ENCODE measurements around the gene FEZ2. TPM values are rescaled to one million over a fixed set of nuclear protein-coding genes. Genes with fewer than 3 reads are reported as not detected.

The FEZ2 gene
- total RNA-seq, 2 experiments from 2014 or later, result 14.5 to 15.7 TPM

- no peaks in the 10 kb centered on the region for H3K36me3 Mint-ChIP-seq (ENCODE audit: low read depth)
- H3K9me3 Mint-ChIP-seq, result no peaks in the 10 kb centered on the region
- no peak overlapping the region for H3K27ac Mint-ChIP-seq
- ChIA-PET POLR2A (no interaction called here), CTCF (no interaction called here)
- no peak overlapping the region for H3K4me3 Mint-ChIP-seq
- no peaks in the 10 kb centered on the region for H3K4me1 Mint-ChIP-seq
- no peak for DNase-seq
- no peaks in the 10 kb centered on the region for H3K27me3 Mint-ChIP-seq
These were observed 63.6 kb downstream of the FEZ2 start for GRCh38 chr2:36534275-36534799.

GRCh38 chr2:36530983-36531354 lies 67.0 kb downstream of the FEZ2 start:
- Mint-ChIP-seq H3K27me3 (no peaks in the 10 kb centered on the region), H3K4me3 (no peak overlapping the region), H3K9me3 (no peaks in the 10 kb centered on the region), H3K27ac (no peak overlapping the region), H3K36me3 (ENCODE audit: low read depth) (no peaks in the 10 kb centered on the region), H3K4me1 (peaks cover 3% of the 10 kb centered on the region)
- ChIA-PET POLR2A (no interaction called here), CTCF (no interaction called here)
- no peak for DNase-seq

GRCh38 chr2:36530178-36530982 lies 67.6 kb downstream of the FEZ2 start:
- CTCF ChIA-PET, result no interaction called here

GRCh38 chr2:36528766-36529392 lies 69.1 kb downstream of the FEZ2 start:
- no peaks in the 10 kb centered on the region for H3K27me3 Mint-ChIP-seq
- H3K36me3 Mint-ChIP-seq (ENCODE audit: low read depth), result no peaks in the 10 kb centered on the region
- no peak overlapping the region for H3K4me3 Mint-ChIP-seq

More at GRCh38 chr2:36530178-36530982, 67.6 kb downstream of the FEZ2 start:
- Mint-ChIP-seq H3K4me1 (peaks cover 3% of the 10 kb centered on the region), H3K27ac (no peak overlapping the region), H3K27me3 (no peaks in the 10 kb centered on the region), H3K9me3 (no peaks in the 10 kb centered on the region), H3K4me3 (no peak overlapping the region), H3K36me3 (ENCODE audit: low read depth) (no peaks in the 10 kb centered on the region)
- no peak for DNase-seq
- POLR2A ChIA-PET, result no interaction called here

GRCh38 chr2:36528274-36528673 lies 69.7 kb downstream of the FEZ2 start:
- Mint-ChIP-seq H3K27me3 (no peaks in the 10 kb centered on the region), H3K4me1 (peaks cover 3% of the 10 kb centered on the region), H3K27ac (no peak overlapping the region), H3K4me3 (no peak overlapping the region), H3K36me3 (ENCODE audit: low read depth) (no peaks in the 10 kb centered on the region), H3K9me3 (no peaks in the 10 kb centered on the region)
- ChIA-PET CTCF (no interaction called here), POLR2A (interaction anchor here (0.6 kb wide), 1 partner anchor 66 kb away, joined by 5 read pairs; no protein-coding TSS in a partner anchor)
- DNase-seq, result no peak

More at GRCh38 chr2:36528766-36529392, 69.1 kb downstream of the FEZ2 start:
- no peaks in the 10 kb centered on the region for H3K9me3 Mint-ChIP-seq
- POLR2A ChIA-PET, result no interaction called here
- H3K4me1 Mint-ChIP-seq, result peaks cover 3% of the 10 kb centered on the region
- no peak overlapping the region for H3K27ac Mint-ChIP-seq
- CTCF ChIA-PET, result no interaction called here
- no peak for DNase-seq

GRCh38 chr2:36526226-36526625 lies 71.7 kb downstream of the FEZ2 start:
- CTCF ChIA-PET, result interaction anchor here (1.1 kb wide), 1 partner anchor 16 kb away, joined by 3 read pairs; no protein-coding TSS in a partner anchor
- no peak overlapping the region for H3K27ac Mint-ChIP-seq
- H3K9me3 Mint-ChIP-seq, result no peaks in the 10 kb centered on the region
- H3K4me1 Mint-ChIP-seq, result peaks cover 3% of the 10 kb centered on the region
- no peak for DNase-seq
- POLR2A ChIA-PET, result no interaction called here
- H3K4me3 Mint-ChIP-seq, result no peak overlapping the region
- no peaks in the 10 kb centered on the region for H3K27me3 Mint-ChIP-seq
- no peaks in the 10 kb centered on the region for H3K36me3 Mint-ChIP-seq (ENCODE audit: low read depth)

- POLR2A ChIA-PET, result no interaction called here
These were observed 72.7 kb downstream of the FEZ2 start for GRCh38 chr2:36525245-36525644.

GRCh38 chr2:36523153-36523552 lies 74.8 kb downstream of the FEZ2 start:
- Mint-ChIP-seq H3K27me3 (no peaks in the 10 kb centered on the region), H3K4me3 (no peak overlapping the region), H3K27ac (no peak overlapping the region), H3K36me3 (ENCODE audit: low read depth) (no peaks in the 10 kb centered on the region), H3K4me1 (peaks cover under 1% of the 10 kb centered on the region), H3K9me3 (no peaks in the 10 kb centered on the region)
- POLR2A ChIA-PET, result no interaction called here
- no peak for DNase-seq
- CTCF ChIA-PET, result no interaction called here

More at GRCh38 chr2:36525245-36525644, 72.7 kb downstream of the FEZ2 start:
- Mint-ChIP-seq H3K27me3 (no peaks in the 10 kb centered on the region), H3K27ac (no peak overlapping the region), H3K4me1 (peaks cover 3% of the 10 kb centered on the region), H3K4me3 (no peak overlapping the region), H3K9me3 (no peaks in the 10 kb centered on the region), H3K36me3 (ENCODE audit: low read depth) (no peaks in the 10 kb centered on the region)
- CTCF ChIA-PET, result no interaction called here
- DNase-seq, result no peak

- Mint-ChIP-seq H3K36me3 (ENCODE audit: low read depth) (no peaks in the 10 kb centered on the region), H3K4me1 (no peaks in the 10 kb centered on the region), H3K27ac (no peak overlapping the region), H3K4me3 (no peak overlapping the region), H3K9me3 (no peaks in the 10 kb centered on the region), H3K27me3 (no peaks in the 10 kb centered on the region)
- ChIA-PET POLR2A (no interaction called here), CTCF (no interaction called here)
- DNase-seq, result no peak
These were observed 77.5 kb downstream of the FEZ2 start for GRCh38 chr2:36520431-36520830.

GRCh38 chr2:36516136-36516870 lies 81.7 kb downstream of the FEZ2 start:
- Mint-ChIP-seq H3K4me1 (no peaks in the 10 kb centered on the region), H3K9me3 (no peaks in the 10 kb centered on the region), H3K27ac (no peak overlapping the region), H3K4me3 (no peak overlapping the region), H3K36me3 (ENCODE audit: low read depth) (no peaks in the 10 kb centered on the region), H3K27me3 (no peaks in the 10 kb centered on the region)
- no peak for DNase-seq
- CTCF ChIA-PET, result no interaction called here
- POLR2A ChIA-PET, result no interaction called here

- Mint-ChIP-seq H3K4me3 (no peak overlapping the region), H3K27me3 (no peaks in the 10 kb centered on the region), H3K4me1 (no peaks in the 10 kb centered on the region), H3K36me3 (ENCODE audit: low read depth) (no peaks in the 10 kb centered on the region), H3K27ac (no peak overlapping the region), H3K9me3 (no peaks in the 10 kb centered on the region)
- ChIA-PET CTCF (no interaction called here), POLR2A (no interaction called here)
- no peak for DNase-seq
These were observed 82.4 kb downstream of the FEZ2 start for GRCh38 chr2:36515538-36515937.

- H3K27me3 Mint-ChIP-seq, result no peaks in the 10 kb centered on the region
- no peaks in the 10 kb centered on the region for H3K4me1 Mint-ChIP-seq
- no peaks in the 10 kb centered on the region for H3K9me3 Mint-ChIP-seq
- H3K36me3 Mint-ChIP-seq (ENCODE audit: low read depth), result no peaks in the 10 kb centered on the region
- POLR2A ChIA-PET, result no interaction called here
- CTCF ChIA-PET, result no interaction called here
- no peak for DNase-seq
- H3K4me3 Mint-ChIP-seq, result no peak overlapping the region
- H3K27ac Mint-ChIP-seq, result no peak overlapping the region
These were observed 84.3 kb downstream of the FEZ2 start for GRCh38 chr2:36513661-36514060.

- H3K27ac Mint-ChIP-seq, result no peak overlapping the region
- CTCF ChIA-PET, result interaction anchor here (0.6 kb wide), 1 partner anchor 1609 kb away, joined by 3 read pairs; no protein-coding TSS in a partner anchor
- H3K27me3 Mint-ChIP-seq, result no peaks in the 10 kb centered on the region
- no peaks in the 10 kb centered on the region for H3K36me3 Mint-ChIP-seq (ENCODE audit: low read depth)
- no peaks in the 10 kb centered on the region for H3K9me3 Mint-ChIP-seq
- no peak overlapping the region for H3K4me3 Mint-ChIP-seq
- DNase-seq, result no peak
- no peaks in the 10 kb centered on the region for H3K4me1 Mint-ChIP-seq
- POLR2A ChIA-PET, result no interaction called here
These were observed 85.3 kb downstream of the FEZ2 start for GRCh38 chr2:36512705-36513104.

Data from activated CD4-positive, alpha-beta T cell treated with anti-CD3 and anti-CD28 coated beads, Interleukin-2, amount 10 ng/mL, durations not matched to agents 7 days and 5 days (primary cell).